ENCODE results near the gene NOS3.

DNA sequence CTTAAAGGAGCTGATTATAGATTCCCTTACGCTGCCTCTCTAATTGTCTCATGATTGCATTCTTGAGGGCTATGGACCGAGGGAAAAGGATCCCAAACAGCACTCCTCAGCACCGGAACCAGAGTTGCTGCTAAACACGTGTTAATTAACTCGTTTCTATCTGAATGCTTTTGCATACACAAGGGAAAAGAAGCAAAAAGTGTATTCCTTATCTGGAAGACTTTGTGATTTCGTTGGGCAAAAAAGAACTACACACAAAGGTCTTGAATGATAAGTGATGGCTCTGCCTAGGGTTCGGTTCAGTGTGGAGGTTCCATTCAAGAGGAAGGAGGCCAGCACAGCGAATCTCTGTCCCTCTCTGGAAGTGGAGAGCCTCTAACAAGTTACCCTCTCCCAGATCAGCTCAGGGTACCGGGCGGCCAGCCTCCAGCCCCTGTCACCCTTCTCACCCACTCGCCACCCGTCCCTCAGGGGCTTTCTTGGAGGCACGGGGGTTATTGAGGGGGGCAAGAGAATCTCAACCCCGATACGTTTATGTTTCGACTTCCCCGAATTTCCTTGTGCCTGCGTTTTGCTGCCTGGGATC is 68.1 kb downstream of the NOS3 start:
- TF ChIP-seq, protein P1, sequence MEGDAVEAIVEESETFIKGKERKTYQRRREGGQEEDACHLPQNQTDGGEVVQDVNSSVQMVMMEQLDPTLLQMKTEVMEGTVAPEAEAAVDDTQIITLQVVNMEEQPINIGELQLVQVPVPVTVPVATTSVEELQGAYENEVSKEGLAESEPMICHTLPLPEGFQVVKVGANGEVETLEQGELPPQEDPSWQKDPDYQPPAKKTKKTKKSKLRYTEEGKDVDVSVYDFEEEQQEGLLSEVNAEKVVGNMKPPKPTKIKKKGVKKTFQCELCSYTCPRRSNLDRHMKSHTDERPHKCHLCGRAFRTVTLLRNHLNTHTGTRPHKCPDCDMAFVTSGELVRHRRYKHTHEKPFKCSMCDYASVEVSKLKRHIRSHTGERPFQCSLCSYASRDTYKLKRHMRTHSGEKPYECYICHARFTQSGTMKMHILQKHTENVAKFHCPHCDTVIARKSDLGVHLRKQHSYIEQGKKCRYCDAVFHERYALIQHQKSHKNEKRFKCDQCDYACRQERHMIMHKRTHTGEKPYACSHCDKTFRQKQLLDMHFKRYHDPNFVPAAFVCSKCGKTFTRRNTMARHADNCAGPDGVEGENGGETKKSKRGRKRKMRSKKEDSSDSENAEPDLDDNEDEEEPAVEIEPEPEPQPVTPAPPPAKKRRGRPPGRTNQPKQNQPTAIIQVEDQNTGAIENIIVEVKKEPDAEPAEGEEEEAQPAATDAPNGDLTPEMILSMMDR (IDR thresholded peaks at IDR 0.05 in 4 of 5, conservative IDR thresholded peaks at IDR 0.05 in 1 of 5): no peak
- no peak for TF ChIP-seq POLR2A (IDR thresholded peaks at IDR 0.05)
